IPS DF 6.9 (cell line): ENCODE measurements around the gene PNPLA3.

Experiments
- DNase-seq: peaks from one replicate; pipeline ENCODE4 v3.0.0-alpha.2; 2013; ENCODE audit warnings: low read depth, low spot score
- H3K27ac ChIP-seq: one replicate; pipeline ENCODE4 v1.5.1; 2013; ENCODE audit warnings: low read length, control low read depth
- H3K27me3 ChIP-seq: 2 replicates; pipeline ENCODE4 v1.6.1; 2013; ENCODE audit warnings: mild to moderate bottlenecking, low read length; ENCODE audit not compliant: control insufficient read depth, insufficient read depth
- H3K36me3 ChIP-seq: 2 replicates; pipeline ENCODE4 v1.6.1; 2013; ENCODE audit warnings: low read length; ENCODE audit not compliant: control insufficient read depth, insufficient read depth
- H3K4me1 ChIP-seq: 2 replicates; pipeline ENCODE4 v1.6.1; 2013; ENCODE audit warnings: low read length; ENCODE audit not compliant: control insufficient read depth, insufficient read depth
- H3K4me3 ChIP-seq: 2 replicates; pipeline ENCODE4 v1.5.1; 2013; ENCODE audit warnings: mild to moderate bottlenecking, low read length
- H3K9me3 ChIP-seq: 2 replicates; pipeline ENCODE4 v1.6.1; 2013; ENCODE audit warnings: low read length, inconsistent platforms; ENCODE audit not compliant: control insufficient read depth, insufficient read depth
- WGBS: extraction: QIAGEN DNeasy Blood & Tissue Kit; methylation state at CpG from one replicate; pipeline ENCODE4 v1.1.7; 2013; ENCODE audit warnings: mixed read lengths, missing lambda C conversion rate; ENCODE audit not compliant: insufficient read length, insufficient coverage; 5-methylcytosine and 5-hydroxymethylcytosine counted together

Gene PNPLA3

GRCh38 chr22:43923631-43924464 is at the start of gene PNPLA3:
TSS of gene PNPLA3 (plus strand) at chr22:43923805. CDS start at chr22:43923912, 107 bp downstream.
- no CpG with 5 or more reads among the region's 100 CpGs for WGBS
- H3K27me3 ChIP-seq: no peaks in the 10 kb centered on the region
- no peaks in the 10 kb centered on the region for H3K9me3 ChIP-seq
- peak; percentile 73 for DNase-seq
- peak within 1 kb of the TSS; percentile 62 for H3K4me3 ChIP-seq
- peaks cover 7% of the 10 kb centered on the region; the same call in 1 of the 2 replicates for H3K36me3 ChIP-seq
- H3K27ac ChIP-seq: no peak within 1 kb of the TSS
- peaks cover 6% of the 10 kb centered on the region; the same call in 1 of the 2 replicates for H3K4me1 ChIP-seq

GRCh38 chr22:43876866-43877509 is 46.6 kb upstream of the PNPLA3 start:
- Histone ChIP-seq H3K27ac (no peak overlapping the region), H3K4me1 (no peaks in the 10 kb centered on the region), H3K9me3 (no peaks in the 10 kb centered on the region), H3K4me3 (no peak overlapping the region), H3K36me3 (no peaks in the 10 kb centered on the region; the same call in none of the 2 replicates), H3K27me3 (no peaks in the 10 kb centered on the region)
- WGBS: no CpG with 5 or more reads among the region's 5 CpGs
- DNase-seq: no peak

GRCh38 chr22:43878079-43878795 is 45.4 kb upstream of the PNPLA3 start:
- DNase-seq: no peak
- Histone ChIP-seq H3K27ac (no peak overlapping the region), H3K27me3 (no peaks in the 10 kb centered on the region), H3K9me3 (no peaks in the 10 kb centered on the region), H3K4me1 (no peaks in the 10 kb centered on the region), H3K36me3 (no peaks in the 10 kb centered on the region; the same call in none of the 2 replicates), H3K4me3 (no peak overlapping the region)
- WGBS: no CpG with 5 or more reads among the region's 12 CpGs

GRCh38 chr22:43878831-43879550 is 44.6 kb upstream of the PNPLA3 start:
- no peaks in the 10 kb centered on the region for H3K27me3 ChIP-seq
- H3K36me3 ChIP-seq: no peaks in the 10 kb centered on the region; the same call in none of the 2 replicates
- H3K4me3 ChIP-seq: no peak overlapping the region
- H3K9me3 ChIP-seq: no peaks in the 10 kb centered on the region
- DNase-seq: no peak
- no peaks in the 10 kb centered on the region for H3K4me1 ChIP-seq
- no peak overlapping the region for H3K27ac ChIP-seq
- WGBS: no CpG with 5 or more reads among the region's 12 CpGs

GRCh38 chr22:43879901-43880540 is 43.6 kb upstream of the PNPLA3 start:
- H3K4me3 ChIP-seq: no peak overlapping the region
- H3K27ac ChIP-seq: no peak overlapping the region
- no peak for DNase-seq
- no peaks in the 10 kb centered on the region for H3K4me1 ChIP-seq
- H3K36me3 ChIP-seq: no peaks in the 10 kb centered on the region; the same call in none of the 2 replicates
- no peaks in the 10 kb centered on the region for H3K9me3 ChIP-seq
- no peaks in the 10 kb centered on the region for H3K27me3 ChIP-seq
- WGBS: no CpG with 5 or more reads among the region's 14 CpGs

GRCh38 chr22:43880541-43880991 is 43.0 kb upstream of the PNPLA3 start:
- Histone ChIP-seq H3K36me3 (no peaks in the 10 kb centered on the region; the same call in none of the 2 replicates), H3K9me3 (no peaks in the 10 kb centered on the region), H3K27ac (no peak overlapping the region), H3K27me3 (no peaks in the 10 kb centered on the region), H3K4me3 (no peak overlapping the region), H3K4me1 (no peaks in the 10 kb centered on the region)
- WGBS: no CpG with 5 or more reads among the region's 15 CpGs
- DNase-seq: no peak

GRCh38 chr22:43881091-43882061 is 42.2 kb upstream of the PNPLA3 start:
- no CpG with 5 or more reads among the region's 19 CpGs for WGBS
- Histone ChIP-seq H3K27ac (no peak overlapping the region), H3K27me3 (no peaks in the 10 kb centered on the region), H3K9me3 (no peaks in the 10 kb centered on the region), H3K4me1 (no peaks in the 10 kb centered on the region), H3K4me3 (no peak overlapping the region), H3K36me3 (no peaks in the 10 kb centered on the region; the same call in none of the 2 replicates)
- DNase-seq: no peak

GRCh38 chr22:43882122-43882767 is 41.4 kb upstream of the PNPLA3 start:
- Histone ChIP-seq H3K36me3 (no peaks in the 10 kb centered on the region; the same call in none of the 2 replicates), H3K27ac (no peak overlapping the region), H3K27me3 (no peaks in the 10 kb centered on the region), H3K4me1 (no peaks in the 10 kb centered on the region), H3K9me3 (no peaks in the 10 kb centered on the region), H3K4me3 (no peak overlapping the region)
- WGBS: no CpG with 5 or more reads among the region's 9 CpGs
- no peak for DNase-seq
